ENCODE measurements around the gene HLA-G. TPM values are rescaled to one million over a fixed set of nuclear protein-coding genes. Genes with fewer than 3 reads are reported as not detected.

Gene HLA-G
- total and polyA plus RNA-seq, 9 of the 15 experiments (the other 6 are each of a cell fraction or from before 2014, with no cell fraction given): 0.13 TPM; not detected in 8

GRCh38 chr6:29875257-29875656 is 47.6 kb downstream of the HLA-G start:
- ATAC-seq (no peak), FAIRE-seq (no peak), DNase-seq (ENCODE audit: extremely low read depth in 1 of 4, low spot score in 3 of 4) (no peak)
- no peak overlapping the region for H2AFZ ChIP-seq (ENCODE audit: low read depth, low read length)
- BruUV-seq (replicated peaks): no TSS peak
- no peaks in the 10 kb centered on the region for H3K79me2 ChIP-seq (ENCODE audit: control insufficient read depth, insufficient read depth, low read length)
- WGBS (ENCODE audit: insufficient coverage, low coverage, missing lambda C conversion rate): 0% methylated on average over 1 of the region's 1 CpG
- no peaks in the 10 kb centered on the region for H3K4me1 ChIP-seq (replicated peaks in 1 of 2; ENCODE audit: control insufficient read depth in 2 of 2, insufficient read depth in 2 of 2, low read length in 2 of 2)
- ChIA-PET POLR2A (no interaction called here), CTCF (ENCODE audit: low intra/inter-chr PET ratio) (no interaction called here)
- in situ Hi-C loops (cut with MboI): no loop called here
- no peak for TF ChIP-seq EZH2 (IDR thresholded peaks at IDR 0.05; ENCODE audit: borderline replicate concordance, low read depth, low read length)
- no peak for TF ChIP-seq SAFB (IDR thresholded peaks at IDR 0.05; ENCODE audit: borderline replicate concordance, low read depth, low read length)
- no peak for TF ChIP-seq PTRF (tag; IDR thresholded peaks at IDR 0.05)
- no peak for TF ChIP-seq MTA3 (IDR thresholded peaks at IDR 0.05; ENCODE audit: borderline replicate concordance)
- TF ChIP-seq ZBTB40 (IDR thresholded peaks at IDR 0.05): no peak
- TF ChIP-seq ZBTB40 (CRISPR knock-in tag; IDR thresholded peaks at IDR 0.05): no peak
- no peaks in the 10 kb centered on the region; the same call in 1 of the 2 replicates for H3K9me3 ChIP-seq (replicated peaks; ENCODE audit: control insufficient read depth, insufficient read depth, low read depth, low read length)
- H3K9ac ChIP-seq (ENCODE audit: insufficient read depth in 1 of 2, low read depth in 2 of 2, low read length in 2 of 2): no peak overlapping the region
- no peak overlapping the region for H3K4me3 ChIP-seq
- H4K20me1 ChIP-seq (replicated peaks; ENCODE audit: control insufficient read depth, insufficient read depth, low read length): no peaks in the 10 kb centered on the region
- no peaks in the 10 kb centered on the region for H3K9me1 ChIP-seq (ENCODE audit: control insufficient read depth, insufficient read depth, low read length)
- H3K27me3 ChIP-seq (ENCODE audit: control insufficient read depth in 2 of 2, insufficient read depth in 2 of 2, low read length in 2 of 2): no peaks in the 10 kb centered on the region; a peak in 1 of 5 replicates
- no peaks in the 10 kb centered on the region for H3K36me3 ChIP-seq (ENCODE audit: control insufficient read depth, insufficient read depth, low read length)
- no peak overlapping the region for H3K27ac ChIP-seq (ENCODE audit: extremely low read depth, low read depth, low read length)
- intact Hi-C loops (cut with micrococcal nuclease): no loop called here
- H3K4me2 ChIP-seq (ENCODE audit: insufficient read depth, low read length): no peak overlapping the region
